ENCODE results near the gene TREML2.

Gene TREML2

DNA sequence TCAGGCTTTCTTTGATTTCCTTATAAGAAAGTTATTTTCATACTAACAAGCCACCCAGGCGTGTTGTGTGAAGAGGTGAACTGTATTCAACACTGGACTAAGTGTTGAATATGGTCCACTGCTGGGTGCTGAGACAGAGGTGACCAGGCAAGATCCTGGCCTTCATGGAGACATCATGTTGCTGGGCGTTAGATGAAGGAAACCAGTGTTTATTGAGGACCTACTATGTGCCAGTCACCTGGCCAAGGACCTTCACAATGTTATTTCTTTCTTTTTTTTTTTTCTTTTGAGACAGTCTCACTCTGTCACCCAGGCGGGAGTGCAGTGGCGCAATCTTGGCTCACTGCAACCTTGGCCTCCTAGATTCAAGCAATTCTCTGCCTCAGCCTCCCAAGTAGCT lies 44.9 kb downstream of the TREML2 start:
- H3K27me3 Mint-ChIP-seq (ENCODE audit: low read depth) = peaks cover 23% of the 10 kb centered on the region
- TF ChIP-seq, protein P1, sequence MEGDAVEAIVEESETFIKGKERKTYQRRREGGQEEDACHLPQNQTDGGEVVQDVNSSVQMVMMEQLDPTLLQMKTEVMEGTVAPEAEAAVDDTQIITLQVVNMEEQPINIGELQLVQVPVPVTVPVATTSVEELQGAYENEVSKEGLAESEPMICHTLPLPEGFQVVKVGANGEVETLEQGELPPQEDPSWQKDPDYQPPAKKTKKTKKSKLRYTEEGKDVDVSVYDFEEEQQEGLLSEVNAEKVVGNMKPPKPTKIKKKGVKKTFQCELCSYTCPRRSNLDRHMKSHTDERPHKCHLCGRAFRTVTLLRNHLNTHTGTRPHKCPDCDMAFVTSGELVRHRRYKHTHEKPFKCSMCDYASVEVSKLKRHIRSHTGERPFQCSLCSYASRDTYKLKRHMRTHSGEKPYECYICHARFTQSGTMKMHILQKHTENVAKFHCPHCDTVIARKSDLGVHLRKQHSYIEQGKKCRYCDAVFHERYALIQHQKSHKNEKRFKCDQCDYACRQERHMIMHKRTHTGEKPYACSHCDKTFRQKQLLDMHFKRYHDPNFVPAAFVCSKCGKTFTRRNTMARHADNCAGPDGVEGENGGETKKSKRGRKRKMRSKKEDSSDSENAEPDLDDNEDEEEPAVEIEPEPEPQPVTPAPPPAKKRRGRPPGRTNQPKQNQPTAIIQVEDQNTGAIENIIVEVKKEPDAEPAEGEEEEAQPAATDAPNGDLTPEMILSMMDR (IDR thresholded peaks at IDR 0.05; ENCODE audit: unreplicated experiment in 3 of 3) = no peak
- no peaks in the 10 kb centered on the region for H3K36me3 Mint-ChIP-seq (ENCODE audit: low read depth)
- H3K4me1 Mint-ChIP-seq = peaks cover 12% of the 10 kb centered on the region
- H3K27ac Mint-ChIP-seq = no peak overlapping the region
- H3K4me3 Mint-ChIP-seq = no peak overlapping the region
- H3K9me3 Mint-ChIP-seq = no peaks in the 10 kb centered on the region

DNA sequence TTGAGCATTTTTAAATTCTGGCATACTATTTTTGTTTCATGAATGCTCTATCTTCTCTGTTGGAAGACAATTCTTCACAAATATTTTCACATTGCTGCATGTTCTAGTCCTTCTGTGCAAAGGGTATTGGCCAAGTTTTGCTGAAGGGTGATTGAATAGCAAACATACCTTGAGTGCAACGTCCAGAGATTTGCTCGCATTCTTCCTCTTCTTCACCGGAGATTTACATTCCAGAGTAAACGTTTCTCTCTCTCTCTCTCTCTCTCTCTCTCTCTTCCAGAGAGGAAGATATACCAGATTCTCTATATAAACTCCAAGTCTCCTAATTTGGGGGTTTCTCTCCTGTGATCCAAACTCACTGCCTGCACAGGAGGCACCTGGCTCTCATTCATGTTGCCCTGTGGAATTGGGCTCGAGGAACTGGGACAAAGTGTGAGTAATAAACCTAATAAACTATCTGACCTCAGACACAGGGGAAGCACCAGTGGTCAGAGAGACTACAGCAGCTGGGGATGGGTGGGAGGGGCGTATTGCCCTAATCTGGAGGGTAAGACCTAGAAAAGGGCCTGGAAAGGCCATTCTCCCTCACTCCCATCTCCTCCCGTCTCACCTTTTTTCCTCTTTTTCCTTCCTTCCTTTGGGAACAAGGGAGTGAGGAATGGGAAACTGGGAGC lies 45.7 kb downstream of the TREML2 start:
- no peaks in the 10 kb centered on the region for H3K36me3 Mint-ChIP-seq (ENCODE audit: low read depth)
- H3K9me3 Mint-ChIP-seq = no peaks in the 10 kb centered on the region
- no peak overlapping the region for H3K4me3 Mint-ChIP-seq
- peak overlapping the region in 1 of 3 experiments; percentile 35 for H3K27ac Mint-ChIP-seq
- H3K4me1 Mint-ChIP-seq = peaks cover 12% of the 10 kb centered on the region
- TF ChIP-seq, protein P1 (IDR thresholded peaks at IDR 0.05; ENCODE audit: unreplicated experiment in 3 of 3) = no peak
- H3K27me3 Mint-ChIP-seq (ENCODE audit: low read depth) = peaks cover 26% of the 10 kb centered on the region

DNA sequence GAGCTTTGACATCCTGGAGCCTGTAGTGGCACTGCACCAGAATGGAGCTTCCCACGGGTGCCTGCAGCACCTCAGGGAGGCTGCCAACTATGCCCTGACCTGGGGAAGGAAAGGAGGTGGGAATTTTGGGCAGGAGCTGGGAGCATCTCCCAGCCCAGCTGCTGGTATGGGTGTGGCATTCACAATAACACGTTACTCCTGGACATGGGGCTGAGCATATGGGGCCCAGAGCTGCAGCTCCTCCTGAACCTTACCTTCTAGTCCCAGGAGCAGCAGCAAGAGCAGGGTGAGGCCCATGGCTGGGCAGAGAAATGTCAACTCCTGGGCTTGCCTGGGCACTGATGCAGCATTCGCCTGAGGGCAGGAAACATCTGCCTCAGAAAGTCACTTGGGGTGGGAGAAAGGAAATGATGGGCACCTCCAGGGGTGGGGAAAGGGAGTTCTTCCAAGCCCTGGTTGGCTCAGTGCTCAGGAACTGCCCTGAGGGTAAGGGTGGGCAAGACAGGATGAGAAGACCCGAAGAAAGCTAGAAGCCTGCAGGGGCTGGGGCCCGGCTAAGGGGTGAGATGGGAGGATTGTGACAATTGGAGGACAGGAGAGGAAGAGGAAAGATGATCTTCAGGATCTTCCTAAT lies 46.8 kb downstream of the TREML2 start, which contains the start of gene TREML1:
Gene TREML1, minus strand, starts transcription at position 356 of the 634 bp plus-strand sequence. Its CDS starts 59 bp downstream, at position 297.
- Mint-ChIP-seq H3K27ac (peak within 1 kb of the TSS in 1 of 3 experiments; percentile 35), H3K4me1 (peaks cover 1% of the 10 kb centered on the region), H3K4me3 (no peak within 1 kb of the TSS), H3K9me3 (no peaks in the 10 kb centered on the region), H3K27me3 (ENCODE audit: low read depth) (peaks cover 29% of the 10 kb centered on the region), H3K36me3 (ENCODE audit: low read depth) (no peaks in the 10 kb centered on the region)
- TF ChIP-seq, protein P1 (IDR thresholded peaks at IDR 0.05; ENCODE audit: unreplicated experiment in 3 of 3) = no peak

DNA sequence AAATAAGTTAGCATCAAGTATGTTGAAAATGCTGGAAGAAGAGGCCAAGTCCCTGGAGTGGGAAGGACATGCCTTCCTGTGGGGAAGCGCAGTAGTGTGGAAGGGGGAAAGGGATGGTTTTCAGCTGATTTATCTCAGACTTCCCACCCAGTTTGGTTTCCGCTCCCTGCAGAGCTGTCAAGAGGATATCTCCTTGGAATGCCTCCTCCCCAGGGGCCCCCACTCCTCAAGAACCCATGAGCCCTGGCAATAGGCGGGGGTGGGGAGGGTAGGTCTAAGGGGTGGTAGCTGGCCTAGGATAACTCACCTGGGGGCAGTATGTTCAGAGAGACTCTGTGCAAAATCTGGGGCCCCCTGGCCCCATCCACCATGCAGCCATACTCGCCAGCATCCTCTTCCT lies 47.5 kb downstream of the TREML2 start:
- Mint-ChIP-seq H3K4me3 (no peak overlapping the region), H3K27me3 (ENCODE audit: low read depth) (peaks cover 29% of the 10 kb centered on the region), H3K4me1 (no peaks in the 10 kb centered on the region), H3K36me3 (ENCODE audit: low read depth) (peaks cover 4% of the 10 kb centered on the region), H3K27ac (no peak overlapping the region), H3K9me3 (no peaks in the 10 kb centered on the region)
- TF ChIP-seq, protein P1 (IDR thresholded peaks at IDR 0.05; ENCODE audit: unreplicated experiment in 3 of 3) = no peak

DNA sequence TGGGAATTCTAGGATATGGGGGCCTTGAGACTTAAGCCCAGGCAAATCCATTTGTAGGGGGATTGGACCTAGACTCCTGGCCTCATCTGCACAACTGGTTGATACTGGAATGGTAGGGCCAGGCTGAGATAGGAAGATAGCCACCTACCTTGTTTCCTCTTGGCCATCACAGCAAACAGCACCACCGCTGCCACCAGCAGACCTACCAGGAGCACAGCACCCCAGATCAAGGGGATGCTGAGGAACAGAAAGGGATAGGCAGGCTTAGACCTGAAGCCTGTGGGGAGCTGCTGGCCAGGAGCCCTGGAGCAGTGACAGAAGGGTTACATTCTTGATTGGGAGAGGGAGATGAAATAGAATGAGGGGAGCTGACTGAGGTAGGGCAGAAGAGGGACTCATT lies 50.3 kb downstream of the TREML2 start:
- Mint-ChIP-seq H3K9me3 (no peaks in the 10 kb centered on the region), H3K4me1 (no peaks in the 10 kb centered on the region)

More for the DNA sequence above, 50.3 kb downstream of the TREML2 start:
- H3K27me3 Mint-ChIP-seq (ENCODE audit: low read depth) = peaks cover 17% of the 10 kb centered on the region
- no peak overlapping the region for H3K27ac Mint-ChIP-seq
- TF ChIP-seq, protein P1 (IDR thresholded peaks at IDR 0.05; ENCODE audit: unreplicated experiment in 3 of 3) = no peak
- H3K4me3 Mint-ChIP-seq = no peak overlapping the region
- peaks cover 4% of the 10 kb centered on the region for H3K36me3 Mint-ChIP-seq (ENCODE audit: low read depth)

All from nephron (organoid).